Type B pancreatic cell (in vitro differentiated cells): ENCODE data around the gene SERPINE2. TPM values are rescaled to one million over a fixed set of nuclear protein-coding genes. Genes with fewer than 3 reads are reported as not detected.

Experiments used
- DNase-seq: peaks from one replicate; pipeline ENCODE4 v3.0.0; 2021; ENCODE audit warnings: mixed read lengths; ENCODE audit not compliant: unreplicated experiment; ENCODE audit errors: extremely low spot score
- H3K27ac Mint-ChIP-seq: 2 replicates; pipeline ENCODE4 v1.8.0; 2021; ENCODE audit warnings: mild to moderate bottlenecking, mixed read lengths
- H3K27me3 Mint-ChIP-seq: 2 replicates; pipeline ENCODE4 v1.8.0; 2021; ENCODE audit warnings: mixed read lengths
- H3K36me3 Mint-ChIP-seq: 2 replicates; pipeline ENCODE4 v1.8.0; 2021; ENCODE audit warnings: mixed read lengths
- H3K4me1 Mint-ChIP-seq: one replicate; pipeline ENCODE4 v1.8.0; 2021; ENCODE audit warnings: mixed read lengths; ENCODE audit not compliant: unreplicated experiment
- H3K4me3 Mint-ChIP-seq: 2 replicates; pipeline ENCODE4 v1.8.0; 2021; ENCODE audit warnings: mild to moderate bottlenecking, mixed read lengths
- H3K9me3 Mint-ChIP-seq: 2 replicates; pipeline ENCODE4 v1.8.0; 2021; ENCODE audit warnings: mixed read lengths
- total RNA-seq: library from RNA; stranded (reverse); gene quantifications from 2 replicates; pipeline ENCODE4 v1.2.1, GENCODE V29; 2021; ENCODE audit warnings: low replicate concordance
- TF ChIP-seq, protein P1 (sequence below): fragments of 200-600 bp; sonication (generic); conservative IDR thresholded peaks from 2 replicates; pipeline ENCODE4 v1.5.0; 2021; ENCODE audit warnings: antibody characterized with exemption, mild to moderate bottlenecking

The SERPINE2 gene
- total RNA-seq, 1 donor from 2014 or later = 37.4 TPM

DNA sequence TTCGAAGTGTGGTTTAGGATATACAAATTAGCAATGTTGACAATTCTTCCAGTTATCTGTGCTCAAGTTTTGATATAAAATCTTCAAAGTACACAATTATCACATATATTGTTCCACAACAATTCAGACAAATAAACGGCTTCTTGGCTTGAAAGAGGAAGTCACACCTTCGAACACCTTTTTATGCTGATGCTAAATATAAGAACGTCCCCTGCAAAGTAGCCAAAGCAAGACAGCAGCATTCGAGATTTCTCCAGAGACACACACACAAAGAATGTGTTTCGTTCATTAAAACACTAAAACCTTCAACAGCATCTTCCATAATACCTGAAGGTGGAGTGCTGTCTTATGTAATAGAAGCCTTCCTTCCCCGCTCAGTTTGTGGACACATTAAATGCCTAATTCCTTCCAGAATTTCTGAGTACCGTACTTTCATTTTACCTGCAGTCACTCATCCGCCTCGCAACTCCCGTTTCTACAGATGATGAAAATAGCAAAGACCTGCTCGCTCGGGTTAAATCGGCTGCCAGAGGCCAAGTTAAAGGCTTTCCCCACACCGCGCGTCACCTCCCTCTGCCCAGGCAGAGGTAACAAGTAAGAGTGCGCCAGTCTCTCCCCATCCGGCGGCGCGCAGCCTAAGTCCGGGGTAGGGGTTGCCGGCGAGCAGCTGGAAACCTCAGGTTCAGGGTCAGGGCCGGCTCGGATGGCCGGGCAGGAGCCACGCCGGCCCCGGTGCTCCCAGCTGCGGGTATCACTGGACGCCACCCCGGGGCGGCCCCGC is 847 bp downstream of the SERPINE2 start:
- DNase-seq = peak; percentile 73
- Mint-ChIP-seq H3K27me3 (peaks cover 71% of the 10 kb centered on the region), H3K4me1 (peaks cover 15% of the 10 kb centered on the region), H3K4me3 (peak overlapping the region; percentile 95), H3K27ac (peak overlapping the region; percentile 9), H3K36me3 (peaks cover 5% of the 10 kb centered on the region), H3K9me3 (no peaks in the 10 kb centered on the region)
- TF ChIP-seq, protein P1, sequence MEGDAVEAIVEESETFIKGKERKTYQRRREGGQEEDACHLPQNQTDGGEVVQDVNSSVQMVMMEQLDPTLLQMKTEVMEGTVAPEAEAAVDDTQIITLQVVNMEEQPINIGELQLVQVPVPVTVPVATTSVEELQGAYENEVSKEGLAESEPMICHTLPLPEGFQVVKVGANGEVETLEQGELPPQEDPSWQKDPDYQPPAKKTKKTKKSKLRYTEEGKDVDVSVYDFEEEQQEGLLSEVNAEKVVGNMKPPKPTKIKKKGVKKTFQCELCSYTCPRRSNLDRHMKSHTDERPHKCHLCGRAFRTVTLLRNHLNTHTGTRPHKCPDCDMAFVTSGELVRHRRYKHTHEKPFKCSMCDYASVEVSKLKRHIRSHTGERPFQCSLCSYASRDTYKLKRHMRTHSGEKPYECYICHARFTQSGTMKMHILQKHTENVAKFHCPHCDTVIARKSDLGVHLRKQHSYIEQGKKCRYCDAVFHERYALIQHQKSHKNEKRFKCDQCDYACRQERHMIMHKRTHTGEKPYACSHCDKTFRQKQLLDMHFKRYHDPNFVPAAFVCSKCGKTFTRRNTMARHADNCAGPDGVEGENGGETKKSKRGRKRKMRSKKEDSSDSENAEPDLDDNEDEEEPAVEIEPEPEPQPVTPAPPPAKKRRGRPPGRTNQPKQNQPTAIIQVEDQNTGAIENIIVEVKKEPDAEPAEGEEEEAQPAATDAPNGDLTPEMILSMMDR = no peak

DNA sequence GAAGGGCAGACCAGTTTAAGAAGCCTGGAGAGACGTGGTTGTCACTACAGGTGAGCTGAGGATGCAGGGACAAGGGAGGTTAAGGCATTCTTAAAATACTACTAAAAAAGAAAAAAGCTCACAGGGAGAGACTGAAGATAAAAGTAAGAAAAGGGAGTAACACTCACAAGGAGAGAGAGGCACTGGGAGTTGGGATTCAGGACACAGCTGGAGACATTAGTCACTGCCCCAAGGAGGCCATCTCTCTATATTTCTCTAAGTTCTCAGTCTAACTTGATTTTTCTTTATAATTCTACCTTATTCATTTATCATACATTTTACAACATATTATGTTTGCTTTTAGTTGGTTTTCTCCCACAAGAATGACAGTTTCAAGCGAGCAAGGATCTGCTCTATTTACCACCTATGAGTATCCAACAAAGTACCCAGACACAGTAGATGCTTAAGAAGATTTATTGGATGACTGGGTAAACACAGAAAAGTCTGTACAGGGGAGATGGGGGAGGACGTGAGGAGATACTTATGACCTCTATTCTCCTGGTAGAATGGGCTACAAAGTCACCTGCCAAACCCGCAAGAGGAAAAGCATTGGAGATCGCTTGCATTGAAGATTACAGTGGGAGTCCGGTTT is 2.2 kb downstream of the SERPINE2 start:
- peaks cover 15% of the 10 kb centered on the region for H3K4me1 Mint-ChIP-seq
- peaks cover 5% of the 10 kb centered on the region for H3K36me3 Mint-ChIP-seq
- peaks cover 57% of the 10 kb centered on the region for H3K27me3 Mint-ChIP-seq
- no peak overlapping the region for H3K27ac Mint-ChIP-seq
- TF ChIP-seq, protein P1 = no peak
- DNase-seq = no peak
- no peaks in the 10 kb centered on the region for H3K9me3 Mint-ChIP-seq
- peak overlapping the region; percentile 71 for H3K4me3 Mint-ChIP-seq

- H3K27ac Mint-ChIP-seq = no peak overlapping the region
- no peak overlapping the region for H3K4me3 Mint-ChIP-seq
Observed at GRCh38 chr2:224034017-224034416, 5.1 kb downstream of the SERPINE2 start.

DNA sequence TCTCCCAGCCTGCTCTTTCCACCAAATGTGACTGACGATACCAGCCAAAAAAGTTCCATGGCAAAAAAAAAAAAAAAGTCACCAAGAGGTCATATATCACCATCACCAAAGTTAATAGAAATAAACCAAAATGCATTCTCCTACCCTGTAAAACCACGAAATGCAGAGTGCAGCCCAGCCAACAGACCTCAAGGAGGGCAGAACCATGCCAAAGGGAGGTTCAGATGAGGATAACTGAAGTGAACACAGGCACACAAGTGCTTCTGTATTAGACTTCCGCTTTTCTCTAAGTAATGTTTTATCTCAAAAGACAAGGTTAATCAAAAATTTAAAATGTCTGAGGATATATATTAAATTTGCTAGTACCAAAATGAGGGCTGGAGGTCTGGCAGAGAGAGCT is 5.5 kb downstream of the SERPINE2 start:
- TF ChIP-seq, protein P1 = no peak
- DNase-seq = no peak
- H3K4me1 Mint-ChIP-seq = peaks cover 15% of the 10 kb centered on the region
- peaks cover 5% of the 10 kb centered on the region for H3K36me3 Mint-ChIP-seq
- no peak overlapping the region for H3K27ac Mint-ChIP-seq
- peaks cover 32% of the 10 kb centered on the region for H3K27me3 Mint-ChIP-seq
- H3K4me3 Mint-ChIP-seq = no peak overlapping the region
- no peaks in the 10 kb centered on the region for H3K9me3 Mint-ChIP-seq

More at GRCh38 chr2:224034017-224034416, 5.1 kb downstream of the SERPINE2 start:
- Mint-ChIP-seq H3K9me3 (no peaks in the 10 kb centered on the region), H3K27me3 (peaks cover 32% of the 10 kb centered on the region), H3K4me1 (peaks cover 15% of the 10 kb centered on the region), H3K36me3 (peaks cover 5% of the 10 kb centered on the region)
- TF ChIP-seq, protein P1 = no peak
- DNase-seq = no peak

DNA sequence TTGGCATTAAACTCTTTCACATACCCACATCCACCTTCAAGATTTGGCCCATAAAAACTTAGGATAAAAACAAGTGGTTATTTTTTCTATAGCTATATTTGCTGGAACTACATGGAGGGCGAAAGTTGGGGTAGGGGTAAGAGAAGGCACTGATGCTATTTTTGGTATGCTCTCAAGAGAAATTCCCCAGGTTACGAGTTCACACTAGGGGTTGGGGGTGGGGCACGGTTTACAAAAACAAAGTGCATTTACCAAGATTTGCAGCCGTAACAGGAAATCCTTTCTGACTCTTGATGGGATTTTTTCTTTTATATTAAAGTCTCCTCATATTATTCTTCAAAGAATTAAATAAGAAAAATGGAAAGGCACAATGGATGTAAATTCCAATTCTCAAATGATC is 6.8 kb downstream of the SERPINE2 start:
- no peaks in the 10 kb centered on the region for H3K9me3 Mint-ChIP-seq
- no peak overlapping the region for H3K4me3 Mint-ChIP-seq
- H3K27me3 Mint-ChIP-seq = peaks cover 23% of the 10 kb centered on the region
- no peak overlapping the region for H3K27ac Mint-ChIP-seq
- no peak for DNase-seq
- TF ChIP-seq, protein P1 = no peak
- peaks cover 5% of the 10 kb centered on the region for H3K36me3 Mint-ChIP-seq
- H3K4me1 Mint-ChIP-seq = peaks cover 6% of the 10 kb centered on the region
